ENCODE results near the gene PNPLA4. TPM values are rescaled to one million over a fixed set of nuclear protein-coding genes. Genes with fewer than 3 reads are reported as not detected.

PNPLA4 gene
- total and polyA plus RNA-seq, 2 of the 13 experiments (the other 11 are each of a cell fraction or from before 2014, with no cell fraction given) = 13.0 to 17.7 TPM

- TF ChIP-seq ARID4A (CRISPR knock-in tag; IDR thresholded peaks at IDR 0.05; ENCODE audit: borderline replicate concordance) (peak; percentile 51; the same call in 1 of the 2 replicates), HMGXB3 (CRISPR knock-in tag; IDR thresholded peaks at IDR 0.05; ENCODE audit: borderline replicate concordance) (0 out of 2 replicates have a peak, but pooled peaks have one; percentile 27), ZFP91 (CRISPR knock-in tag; IDR thresholded peaks at IDR 0.05; ENCODE audit: borderline replicate concordance) (peak; percentile 91), ATF1 (CRISPR knock-in tag; IDR thresholded peaks at IDR 0.05) (peak; percentile 93), NCOA2 (CRISPR knock-in tag; IDR thresholded peaks at IDR 0.05) (no peak), SOX13 (IDR thresholded peaks at IDR 0.05) (no peak), SOX13 (CRISPR knock-in tag; conservative IDR thresholded peaks at IDR 0.05 in 1 of 2, IDR thresholded peaks at IDR 0.05 in 1 of 2) (no peak), ZFP36 (IDR thresholded peaks at IDR 0.05; ENCODE audit: borderline replicate concordance, low read depth, low read length, partially characterized antibody) (peak; percentile 51), CREB1 (IDR thresholded peaks at IDR 0.05) (peak; percentile 99), CREB1 (CRISPR knock-in tag; IDR thresholded peaks at IDR 0.05) (peak; percentile 96), AGO2 (optimal IDR thresholded peaks at IDR 0.05; ENCODE audit: low read depth, low read length) (peak; percentile 7), ATM (IDR thresholded peaks at IDR 0.05; ENCODE audit: borderline replicate concordance) (no peak), ZHX1 (CRISPR knock-in tag; IDR thresholded peaks at IDR 0.05; ENCODE audit: low read depth) (no peak), ZNF343 (CRISPR knock-in tag; IDR thresholded peaks at IDR 0.05) (no peak), ARNT2 (CRISPR knock-in tag; IDR thresholded peaks at IDR 0.05; ENCODE audit: low read depth) (no peak)
Measured at GRCh38 chrX:7927259-7928167, at the start of gene PNPLA4 (continued).
